ENCODE data around the gene CCDC51. TPM values are rescaled to one million over a fixed set of nuclear protein-coding genes. Genes with fewer than 3 reads are reported as not detected.

CCDC51 gene
- total RNA-seq, 1 experiment from 2014 or later = 23.3 TPM

- DNase-seq (ENCODE audit: low spot score) = no peak
These were observed 20.8 kb downstream of the CCDC51 start for GRCh38 chr3:48419149-48419548.

GRCh38 chr3:48418651-48419050, 21.3 kb downstream of the CCDC51 start:
- no peak for DNase-seq (ENCODE audit: low spot score)

GRCh38 chr3:48418140-48418539, 21.8 kb downstream of the CCDC51 start:
- DNase-seq (ENCODE audit: low spot score) = no peak

GRCh38 chr3:48417529-48418108, 22.3 kb downstream of the CCDC51 start:
- no peak for DNase-seq (ENCODE audit: low spot score)

- no peak for DNase-seq (ENCODE audit: low spot score)
These were observed 23.4 kb downstream of the CCDC51 start for GRCh38 chr3:48416546-48416945.

GRCh38 chr3:48416091-48416505, 23.8 kb downstream of the CCDC51 start:
- DNase-seq (ENCODE audit: low spot score) = no peak

GRCh38 chr3:48415251-48415953, 24.5 kb downstream of the CCDC51 start:
- DNase-seq (ENCODE audit: low spot score) = no peak

- no peak for DNase-seq (ENCODE audit: low spot score)
These were observed 25.3 kb downstream of the CCDC51 start for GRCh38 chr3:48414376-48415250.

- DNase-seq (ENCODE audit: low spot score) = no peak
These were observed 26.3 kb downstream of the CCDC51 start for GRCh38 chr3:48413611-48414010.

- no peak for DNase-seq (ENCODE audit: low spot score)
These were observed 26.8 kb downstream of the CCDC51 start for GRCh38 chr3:48413086-48413485.

- DNase-seq (ENCODE audit: low spot score) = no peak
These were observed 27.4 kb downstream of the CCDC51 start for GRCh38 chr3:48412375-48413001.

GRCh38 chr3:48411606-48412374, 28.1 kb downstream of the CCDC51 start:
- DNase-seq (ENCODE audit: low spot score) = no peak

GRCh38 chr3:48411041-48411588, 28.8 kb downstream of the CCDC51 start:
- DNase-seq (ENCODE audit: low spot score) = no peak

GRCh38 chr3:48410205-48411040, 29.5 kb downstream of the CCDC51 start:
- DNase-seq (ENCODE audit: low spot score) = no peak

GRCh38 chr3:48409291-48410201, 30.4 kb downstream of the CCDC51 start:
- no peak for DNase-seq (ENCODE audit: low spot score)

- no peak for DNase-seq (ENCODE audit: low spot score)
These were observed 31.1 kb downstream of the CCDC51 start for GRCh38 chr3:48408823-48409281.

- DNase-seq (ENCODE audit: low spot score) = no peak
These were observed 32.3 kb downstream of the CCDC51 start for GRCh38 chr3:48407542-48408099.

Data from H4 (cell line).